Nephron (organoid): ENCODE results near the gene WNT7B.
"Not testable (repeated sequence)": the region's sequence is repeated elsewhere in the genome, so short reads cannot be mapped to it uniquely, and the experiment has no call there.

ENCODE experiments used
- H3K27ac Mint-ChIP-seq, 3 experiments: 2 replicates each; pipeline ENCODE4 v1.8.0; 2020; ENCODE audit warnings: mixed read lengths in 3 of 3, mild to moderate bottlenecking in 2 of 3, moderate library complexity in 1 of 3
- H3K27me3 Mint-ChIP-seq: 2 replicates; pipeline ENCODE4 v1.8.0; 2021; ENCODE audit warnings: low read depth, mild to moderate bottlenecking, moderate library complexity, mixed read lengths
- H3K36me3 Mint-ChIP-seq: 2 replicates; pipeline ENCODE4 v1.8.0; 2020; ENCODE audit warnings: low read depth, mixed read lengths
- H3K4me1 Mint-ChIP-seq: 2 replicates; pipeline ENCODE4 v1.8.0; 2020; ENCODE audit warnings: mixed read lengths
- H3K4me3 Mint-ChIP-seq, 3 experiments: 2 replicates each; pipeline ENCODE4 v1.8.0; 2020; ENCODE audit warnings: mild to moderate bottlenecking in 3 of 3, mixed read lengths in 3 of 3, moderate library complexity in 2 of 3
- H3K9me3 Mint-ChIP-seq: 2 replicates; pipeline ENCODE4 v1.8.0; 2020; ENCODE audit warnings: mixed read lengths
- CTCF ChIP-seq, 3 experiments: fragments of 200-600 bp; sonication (generic); IDR thresholded peaks; one replicate each; pipeline ENCODE4 v1.5.0; 2021; ENCODE audit warnings: antibody characterized with exemption in 3 of 3; ENCODE audit not compliant: unreplicated experiment in 3 of 3

WNT7B gene

GRCh38 chr22:46007003-46007847, 30.3 kb upstream of the WNT7B start:
- peaks cover 30% of the 10 kb centered on the region for H3K4me1 Mint-ChIP-seq
- peaks cover 3% of the 10 kb centered on the region for H3K27me3 Mint-ChIP-seq

GRCh38 chr22:46006379-46007002, 29.5 kb upstream of the WNT7B start:
- Mint-ChIP-seq H3K4me1 (peaks cover 33% of the 10 kb centered on the region), H3K27me3 (peaks cover 3% of the 10 kb centered on the region), H3K27ac (peak overlapping the region; percentile 54 to 81 (median 73)), H3K4me3 (peak overlapping the region in 1 of 3 experiments; percentile 15), H3K9me3 (peaks cover 6% of the 10 kb centered on the region), H3K36me3 (no peaks in the 10 kb centered on the region)
- peak; percentile 94 to 98 (median 97) for TF ChIP-seq CTCF (IDR thresholded peaks at IDR 0.05; ENCODE audit: unreplicated experiment in 3 of 3)

More at GRCh38 chr22:46007003-46007847, 30.3 kb upstream of the WNT7B start:
- Mint-ChIP-seq H3K27ac (peak overlapping the region; percentile 49 to 54 (median 49)), H3K36me3 (no peaks in the 10 kb centered on the region), H3K4me3 (no peak overlapping the region), H3K9me3 (peaks cover 6% of the 10 kb centered on the region)
- no peak for TF ChIP-seq CTCF (IDR thresholded peaks at IDR 0.05; ENCODE audit: unreplicated experiment in 3 of 3)

DNA sequence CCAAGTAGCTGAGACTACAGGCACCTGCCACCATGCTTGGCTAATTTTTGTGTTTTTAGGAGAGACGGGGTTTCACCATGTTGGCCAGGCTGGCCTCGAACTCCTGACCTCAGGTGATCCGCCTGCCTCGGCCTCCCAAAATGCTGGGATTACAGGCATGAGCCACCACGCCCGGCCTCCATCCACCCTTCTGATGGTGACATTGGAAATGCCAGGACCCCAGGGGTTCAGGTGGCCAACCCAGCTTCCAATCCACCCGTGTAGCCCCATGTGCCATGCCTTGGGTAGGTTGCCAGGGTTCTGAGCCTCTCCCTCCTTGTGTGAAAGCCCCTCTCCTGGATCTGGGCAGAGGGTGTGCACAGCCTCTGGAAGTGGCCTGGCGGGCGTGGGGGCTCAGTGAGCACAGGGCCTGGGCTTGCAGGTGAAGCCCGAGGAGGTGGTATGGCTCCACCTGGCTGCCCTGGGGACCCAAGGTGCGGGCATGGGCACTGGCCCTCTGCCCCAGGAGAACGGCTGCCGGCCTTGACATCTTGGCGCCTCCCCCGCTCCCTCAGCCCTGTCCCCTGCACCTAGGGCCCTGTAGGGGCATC, 28.2 kb upstream of the WNT7B start:
- H3K9me3 Mint-ChIP-seq, H3K27me3 Mint-ChIP-seq, H3K4me3 Mint-ChIP-seq, H3K36me3 Mint-ChIP-seq, H3K27ac Mint-ChIP-seq: not testable (repeated sequence)
- H3K4me1 Mint-ChIP-seq: peaks cover 32% of the 10 kb centered on the region

DNA sequence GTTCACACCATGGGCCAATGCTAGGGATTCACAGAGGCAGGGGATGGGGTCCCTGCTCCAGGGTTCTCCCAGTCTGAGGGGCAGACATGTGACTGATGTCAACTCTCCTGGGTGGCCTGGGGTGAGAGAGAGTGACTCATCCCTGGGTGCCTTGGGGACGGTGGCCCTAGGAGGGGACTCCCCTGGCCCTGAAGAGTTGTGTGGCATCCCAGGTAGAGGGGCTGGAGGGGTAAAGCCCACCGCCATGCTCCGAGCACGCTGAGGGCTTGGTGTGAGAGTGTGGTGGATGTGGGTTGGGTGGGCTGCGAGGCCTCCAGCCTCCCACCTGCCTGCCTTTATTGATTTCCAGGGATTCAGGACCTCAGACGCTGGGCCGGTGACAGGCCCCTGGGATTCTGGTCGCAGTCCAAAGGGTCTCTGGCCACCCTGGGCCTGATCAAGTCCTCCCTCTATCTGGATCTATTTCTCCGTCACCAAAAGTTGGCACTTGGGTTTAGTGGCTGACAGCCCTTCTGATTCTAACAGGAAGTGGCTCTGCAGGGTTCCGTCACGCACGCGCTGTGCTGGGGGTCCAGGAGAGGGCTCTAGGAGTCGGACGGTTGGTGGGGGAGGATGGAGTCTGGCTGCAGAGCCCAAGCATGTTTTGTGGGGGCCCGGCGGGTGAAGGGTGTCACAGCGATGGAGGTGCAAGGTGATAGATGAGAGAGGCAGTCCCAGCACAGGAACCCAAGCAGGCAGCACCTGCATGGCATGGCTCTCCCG, 27.3 kb upstream of the WNT7B start:
- peaks cover 8% of the 10 kb centered on the region for H3K27me3 Mint-ChIP-seq
- no peaks in the 10 kb centered on the region for H3K36me3 Mint-ChIP-seq
- peak overlapping the region in 2 of 3 experiments; percentile 42 to 53 for H3K27ac Mint-ChIP-seq
- H3K9me3 Mint-ChIP-seq: peaks cover 3% of the 10 kb centered on the region
- H3K4me1 Mint-ChIP-seq: peaks cover 34% of the 10 kb centered on the region
- no peak for TF ChIP-seq CTCF (IDR thresholded peaks at IDR 0.05; ENCODE audit: unreplicated experiment in 3 of 3)
- no peak overlapping the region for H3K4me3 Mint-ChIP-seq

DNA sequence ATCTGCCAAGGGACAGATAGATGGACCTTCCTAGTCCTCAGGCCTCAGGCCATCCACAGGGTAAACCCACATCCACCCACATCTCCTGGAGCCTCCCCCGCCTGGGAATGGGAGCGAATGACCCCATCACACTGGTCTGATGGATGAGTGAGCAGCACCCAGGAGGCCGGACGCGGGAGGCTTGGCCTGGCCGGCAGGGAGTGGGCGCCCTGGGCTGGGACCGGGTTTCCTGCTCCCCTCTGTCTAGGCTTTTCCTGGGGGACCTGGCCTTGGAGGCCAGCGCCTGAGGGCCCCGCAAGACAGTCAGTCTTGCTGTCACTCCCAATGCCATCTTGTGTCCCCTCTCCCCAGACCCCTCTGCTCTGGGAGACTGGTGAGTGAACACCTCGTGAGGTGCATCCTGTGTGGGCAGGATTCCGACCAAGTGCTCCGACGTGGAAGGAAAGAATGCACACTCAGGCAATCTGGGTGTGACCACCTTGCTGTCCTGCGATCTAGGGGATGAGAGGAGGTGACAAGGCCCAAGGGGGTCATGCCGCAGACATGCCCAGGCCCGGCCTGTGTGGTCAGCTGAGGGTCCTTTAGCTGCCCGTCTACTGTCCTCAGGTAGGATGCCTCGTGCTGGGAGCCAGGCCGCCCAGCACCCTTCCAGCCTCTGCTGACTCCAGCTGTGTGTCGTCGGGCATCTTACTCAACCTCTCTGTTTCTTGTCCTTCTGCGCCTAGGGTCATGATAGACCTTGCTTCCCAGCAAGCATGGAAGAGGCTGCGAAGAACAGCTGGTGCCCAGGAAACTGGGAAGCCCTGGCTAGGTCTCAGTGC, 26.5 kb upstream of the WNT7B start:
- Mint-ChIP-seq H3K4me3 (no peak overlapping the region), H3K36me3 (no peaks in the 10 kb centered on the region), H3K9me3 (no peaks in the 10 kb centered on the region), H3K4me1 (peaks cover 34% of the 10 kb centered on the region), H3K27ac (peak overlapping the region in 1 of 3 experiments; percentile 57), H3K27me3 (peaks cover 8% of the 10 kb centered on the region)
- no peak for TF ChIP-seq CTCF (IDR thresholded peaks at IDR 0.05; ENCODE audit: unreplicated experiment in 3 of 3)
